Activated T-cell treated with anti-CD3 and anti-CD28 coated beads, Interleukin-2, amount 50 U/mL, for 48 hours (primary cell): ENCODE data around the gene ZNF324.
A peak's percentile ranks its signal among the peaks of the same experiment; 100 is the strongest.
"Not testable (repeated sequence)": the region's sequence is repeated elsewhere in the genome, so short reads cannot be mapped to it uniquely, and the experiment has no call there.

ENCODE experiments used
- DNase-seq, 2 experiments: peaks; one replicate each; pipeline ENCODE4 v3.0.0-alpha.2; 2020

The ZNF324 gene

DNA sequence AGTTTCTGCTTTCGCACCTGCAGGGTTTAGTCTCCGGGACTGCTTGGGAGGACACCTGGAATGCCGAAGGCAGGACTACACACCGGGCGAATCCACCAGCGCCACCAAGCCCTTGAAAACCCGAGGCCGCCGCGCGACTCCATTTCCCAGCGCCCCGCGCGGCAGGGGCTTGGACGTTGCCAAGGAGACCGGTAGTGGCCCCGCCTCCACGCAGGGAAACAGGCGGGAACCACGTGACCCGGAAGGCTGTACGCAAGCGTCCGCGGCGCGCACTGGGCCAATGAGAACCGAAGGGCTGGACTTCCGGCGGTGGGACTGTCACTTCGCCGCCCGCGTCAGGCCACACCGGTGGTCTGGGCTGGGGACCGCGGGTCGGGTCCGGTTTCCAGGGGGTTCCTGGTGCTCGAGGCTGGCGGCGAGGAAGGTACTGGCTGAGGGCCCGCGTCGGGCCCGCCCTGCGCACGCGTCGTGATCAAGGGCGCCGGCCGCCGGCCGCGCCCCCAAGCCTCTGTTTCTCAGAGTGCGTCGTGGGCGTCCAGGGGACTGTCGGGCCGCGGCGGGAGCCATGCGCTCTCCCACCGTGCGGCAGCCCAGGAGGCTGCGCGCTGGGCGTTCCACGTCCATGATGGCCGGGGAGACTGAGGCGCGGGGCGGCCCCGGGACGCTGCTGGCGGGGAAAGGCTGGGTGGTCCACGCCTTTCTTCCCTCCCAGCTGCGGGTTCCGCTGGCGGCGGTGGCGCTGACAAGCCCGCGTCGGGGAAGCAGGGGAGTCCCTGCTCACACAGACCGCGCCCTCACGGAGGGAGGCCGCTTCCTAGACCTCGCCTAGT is at the start of gene ZNF324:
Gene ZNF324 (plus strand): TSS at position 321 of the 830 bp plus-strand sequence. CDS start 2,106 bp downstream, outside the sequence.
- DNase-seq, result peak; percentile 98 to 99

DNA sequence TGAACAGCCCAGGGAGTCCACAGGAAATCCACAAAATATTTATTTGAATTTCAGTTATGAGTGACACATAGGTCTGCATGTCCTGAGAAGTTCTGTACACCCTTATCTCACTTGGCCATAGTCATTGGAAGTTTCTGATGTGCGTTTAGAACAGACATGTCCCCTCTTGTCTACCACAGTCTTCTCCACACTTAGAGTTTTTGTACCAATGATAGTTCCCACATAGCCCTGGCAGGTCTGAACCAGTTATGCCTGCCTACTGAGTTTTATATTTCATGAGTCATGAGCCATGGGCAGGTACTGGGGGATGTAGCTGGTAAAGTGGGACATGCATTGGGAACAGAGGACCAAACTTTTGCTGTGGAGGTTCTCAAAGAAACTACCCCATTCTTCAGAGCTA is 38.3 kb upstream of the ZNF324 start:
- DNase-seq, result no peak

DNA sequence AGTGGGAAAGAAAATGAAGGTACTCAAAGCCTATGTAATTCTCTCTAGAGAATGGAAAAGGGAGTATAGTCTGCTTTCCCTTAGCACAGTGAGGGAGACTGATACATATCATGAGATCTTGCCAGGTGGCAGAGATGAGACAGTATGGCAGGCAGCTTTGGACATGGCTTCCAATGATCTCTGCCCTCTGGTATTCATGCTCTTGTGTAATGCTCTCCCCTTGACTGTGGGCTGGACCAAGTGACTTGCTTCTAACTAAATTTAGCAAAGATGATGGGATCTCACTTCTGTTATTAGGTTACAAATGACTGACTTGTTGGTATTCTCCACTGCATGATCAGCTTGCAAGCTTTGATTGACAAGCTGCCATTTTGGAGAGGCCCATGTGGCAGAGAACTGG is 37.1 kb upstream of the ZNF324 start:
- no peak for DNase-seq

GRCh38 chr19:58434217-58434616 is 32.7 kb upstream of the ZNF324 start:
- DNase-seq, result no peak

- DNase-seq, result peak; percentile 90 to 93
Measured at GRCh38 chr19:58439576-58440554, 27.0 kb upstream of the ZNF324 start, which contains the start of gene ZNF132. Gene ZNF132, minus strand, starts transcription at chr19:58440153. Its CDS starts 332 bp downstream, at chr19:58439821.

DNA sequence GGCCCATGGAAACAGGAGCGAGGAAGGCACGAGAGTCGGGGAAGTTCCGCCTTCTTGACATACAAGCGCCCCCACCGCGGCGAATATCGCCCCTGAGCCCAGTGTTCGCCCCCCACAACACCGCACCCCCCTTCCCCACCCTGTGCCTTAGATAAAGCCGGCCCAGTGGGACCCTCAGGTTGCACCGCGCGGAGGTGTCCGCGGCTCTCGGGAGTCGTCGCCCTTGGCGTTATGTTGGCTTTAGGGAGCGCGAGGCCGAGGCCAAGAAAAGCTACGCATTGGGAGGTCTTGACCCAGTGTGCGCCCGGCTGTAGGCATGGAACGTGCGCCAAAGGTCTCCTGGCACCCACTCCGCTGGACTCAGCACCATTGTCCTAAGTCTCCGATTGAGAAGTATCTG is 26.3 kb upstream of the ZNF324 start:
- no peak for DNase-seq

GRCh38 chr19:58442986-58443385 is 23.9 kb upstream of the ZNF324 start:
- not testable (repeated sequence) for DNase-seq

GRCh38 chr19:58448860-58449259 is 18.0 kb upstream of the ZNF324 start:
- not testable (repeated sequence) for DNase-seq

DNA sequence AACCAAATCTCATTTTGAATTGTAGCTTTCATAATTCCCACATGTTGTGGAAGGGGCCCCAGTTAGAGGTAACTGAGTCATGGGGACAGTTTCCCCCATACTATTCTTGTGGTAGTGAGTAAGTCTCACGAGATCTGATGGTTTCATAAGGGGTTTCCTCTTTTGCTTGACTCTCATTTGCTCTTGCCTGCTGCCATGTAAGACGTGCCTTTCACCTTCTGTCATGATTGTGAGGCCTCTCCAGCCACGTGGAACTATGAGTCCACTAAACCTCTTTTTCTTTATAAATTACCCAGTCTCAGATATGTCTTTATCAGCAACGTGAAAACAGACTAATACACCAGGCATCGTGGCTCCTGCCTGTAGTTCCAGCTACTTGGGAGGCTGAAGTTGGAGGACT is 16.9 kb upstream of the ZNF324 start:
- DNase-seq, result peak in 1 of 2 experiments; percentile 26

- peak in 1 of 2 experiments; percentile 22 for DNase-seq
Measured at GRCh38 chr19:58450856-58451357, 16.0 kb upstream of the ZNF324 start.

- peak; percentile 97 for DNase-seq
Measured at GRCh38 chr19:58451358-58452101, 15.3 kb upstream of the ZNF324 start, which contains the start of gene ZNF324B. Gene ZNF324B, plus strand, starts transcription at chr19:58451622. Its CDS starts 2,080 bp downstream, at chr19:58453702.

- DNase-seq, result no peak
Measured at GRCh38 chr19:58453743-58454142, 13.1 kb upstream of the ZNF324 start.

DNA sequence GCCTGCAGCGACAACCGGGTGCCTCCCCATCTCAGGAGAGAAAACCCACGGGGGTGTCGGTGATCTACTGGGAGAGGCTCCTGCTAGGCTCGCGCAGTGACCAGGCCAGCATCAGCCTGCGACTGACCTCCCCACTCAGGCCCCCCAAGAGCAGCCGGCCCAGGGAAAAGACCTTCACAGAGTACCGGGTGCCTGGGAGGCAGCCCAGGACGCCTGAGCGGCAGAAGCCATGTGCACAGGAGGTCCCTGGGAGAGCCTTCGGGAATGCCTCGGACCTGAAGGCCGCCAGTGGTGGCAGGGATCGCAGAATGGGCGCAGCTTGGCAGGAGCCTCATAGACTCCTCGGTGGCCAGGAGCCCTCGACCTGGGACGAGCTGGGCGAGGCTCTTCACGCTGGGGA is 11.6 kb upstream of the ZNF324 start:
- no peak for DNase-seq

GRCh38 chr19:58456111-58456510 is 10.8 kb upstream of the ZNF324 start:
- no peak for DNase-seq

- DNase-seq, result no peak
Measured at GRCh38 chr19:58460039-58460438, 6.8 kb upstream of the ZNF324 start.

DNA sequence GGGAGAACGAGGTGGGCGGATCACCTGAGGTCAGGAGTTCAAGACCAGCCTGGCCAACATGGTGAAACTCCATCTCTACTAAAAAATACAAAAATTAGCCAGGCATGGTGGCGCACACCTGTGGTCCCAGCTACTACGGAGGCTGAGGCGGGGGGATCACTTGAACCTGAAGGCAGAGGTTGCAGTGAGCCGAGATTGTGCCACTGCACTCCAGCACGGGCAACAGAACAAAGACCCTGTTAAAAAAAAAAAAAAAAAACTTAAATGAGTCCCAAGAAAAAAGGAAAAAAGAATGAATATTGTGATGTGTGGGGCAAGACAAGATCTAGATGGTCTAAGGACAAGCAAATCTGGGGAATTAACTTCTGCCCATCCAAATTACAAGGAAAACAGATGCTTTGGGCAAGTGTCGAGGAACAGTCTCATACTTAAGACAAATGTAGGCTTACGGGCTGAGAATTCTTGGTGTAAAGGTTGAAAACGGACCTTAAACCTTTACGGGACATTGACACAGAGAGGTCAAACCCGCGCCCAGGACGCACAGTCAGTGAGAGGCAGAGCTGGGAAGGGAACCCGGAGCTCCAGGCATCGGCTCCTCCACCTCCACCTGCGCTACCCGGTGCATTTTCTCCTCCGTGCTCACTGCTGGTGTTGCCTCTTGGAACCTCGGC is 656 bp upstream of the ZNF324 start:
- no peak for DNase-seq

GRCh38 chr19:58468216-58468839 is 1.4 kb downstream of the ZNF324 start:
- no peak for DNase-seq

- DNase-seq, result no peak
Measured at GRCh38 chr19:58469241-58470013, 2.5 kb downstream of the ZNF324 start.

- DNase-seq, result not testable (repeated sequence)
Measured at GRCh38 chr19:58470837-58471543, 4.1 kb downstream of the ZNF324 start.

GRCh38 chr19:58471736-58472135 is 4.9 kb downstream of the ZNF324 start:
- DNase-seq, result no peak
